Measurements from ENCODE around the gene CDC25B.
"Not testable (repeated sequence)": the region's sequence is repeated elsewhere in the genome, so short reads cannot be mapped to it uniquely, and the experiment has no call there.

CDC25B gene

GRCh38 chr20:3808544-3808943 lies 12.4 kb downstream of the CDC25B start:
- DNase-seq, result no peak

DNA sequence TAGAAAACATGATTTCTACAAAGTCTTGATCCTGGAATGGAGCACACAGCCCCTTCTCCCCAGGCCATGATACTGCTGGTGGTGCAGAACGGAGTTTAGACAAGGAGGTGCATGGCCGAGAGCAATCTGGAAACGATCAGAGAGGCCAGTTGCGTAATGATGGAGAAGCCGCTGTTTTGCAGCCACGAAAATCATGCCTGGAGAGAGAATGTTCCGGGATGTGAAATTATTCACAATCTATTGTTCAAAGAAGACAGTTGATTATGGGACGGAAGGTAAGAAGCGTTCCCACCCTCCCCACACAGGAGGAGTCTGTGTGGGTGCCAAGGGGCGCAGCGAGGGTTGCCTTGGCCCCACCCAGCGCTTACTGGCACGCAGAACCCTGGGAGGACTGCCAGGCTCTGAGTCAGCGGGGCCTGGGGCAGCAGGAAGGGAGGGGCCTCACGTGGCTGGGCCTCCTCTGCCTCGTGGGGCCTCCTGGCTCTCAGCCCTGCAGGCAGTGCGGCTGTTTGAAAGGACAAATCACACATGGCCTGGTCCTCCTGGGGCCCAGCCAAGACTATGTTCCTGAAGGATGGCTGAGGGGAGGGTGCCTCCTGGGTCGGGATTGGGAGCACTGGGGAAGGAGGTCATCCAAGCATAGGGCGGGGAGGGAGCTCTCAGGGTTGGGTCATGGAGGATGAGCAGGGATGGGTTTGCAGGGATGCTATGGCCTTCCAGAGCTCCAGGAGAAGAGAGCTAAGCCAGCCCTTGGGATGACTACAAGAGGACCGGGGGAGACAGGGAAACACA lies 15.6 kb downstream of the CDC25B start:
- DNase-seq, result peak; percentile 91 to 93

- peak in 1 of 2 experiments; percentile 29 for DNase-seq
These were observed 16.2 kb downstream of the CDC25B start for GRCh38 chr20:3812259-3812681.

DNA sequence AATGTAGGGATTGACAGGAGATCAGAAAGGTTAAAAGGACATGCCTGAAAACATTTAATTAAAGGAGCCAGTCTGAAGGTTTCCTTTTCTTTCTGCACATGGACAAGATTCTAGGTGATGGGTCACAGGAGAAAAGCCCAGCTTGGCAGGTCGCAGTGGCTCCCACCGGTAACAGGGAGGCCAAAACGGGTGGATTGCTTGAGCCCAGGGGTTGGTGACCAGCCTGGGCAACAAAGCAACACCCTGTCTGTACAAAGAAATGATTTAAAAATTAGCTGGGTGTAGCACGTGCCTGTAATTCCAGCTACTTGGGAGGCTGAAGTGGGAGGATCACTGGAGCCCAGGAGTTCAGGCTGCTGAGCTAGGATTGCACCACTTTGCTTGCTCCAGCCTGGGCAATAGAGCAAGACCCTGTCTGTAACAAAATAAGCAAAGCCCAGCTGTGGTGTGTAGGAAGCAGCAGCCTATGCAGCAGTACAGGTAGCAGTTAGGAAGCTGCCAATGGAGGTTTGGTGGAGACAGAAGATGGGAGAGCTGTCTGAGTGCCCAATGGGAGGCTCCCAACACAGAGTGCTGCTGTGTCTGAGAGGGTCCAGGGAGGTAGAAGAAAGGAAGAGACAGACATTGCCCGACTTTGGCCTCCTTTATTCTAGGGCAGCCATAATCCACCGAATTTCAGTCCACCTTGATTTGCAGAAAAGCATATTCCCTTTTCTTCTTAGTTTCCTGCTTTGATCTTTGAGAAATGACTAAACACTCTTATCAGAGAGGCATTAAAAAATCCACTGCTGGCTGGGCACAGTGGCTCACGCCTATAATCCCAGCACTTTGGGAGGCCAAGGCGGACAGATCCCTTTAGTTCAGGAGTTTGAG lies 17.1 kb downstream of the CDC25B start:
- DNase-seq, result peak in 1 of 2 experiments; percentile 33

DNA sequence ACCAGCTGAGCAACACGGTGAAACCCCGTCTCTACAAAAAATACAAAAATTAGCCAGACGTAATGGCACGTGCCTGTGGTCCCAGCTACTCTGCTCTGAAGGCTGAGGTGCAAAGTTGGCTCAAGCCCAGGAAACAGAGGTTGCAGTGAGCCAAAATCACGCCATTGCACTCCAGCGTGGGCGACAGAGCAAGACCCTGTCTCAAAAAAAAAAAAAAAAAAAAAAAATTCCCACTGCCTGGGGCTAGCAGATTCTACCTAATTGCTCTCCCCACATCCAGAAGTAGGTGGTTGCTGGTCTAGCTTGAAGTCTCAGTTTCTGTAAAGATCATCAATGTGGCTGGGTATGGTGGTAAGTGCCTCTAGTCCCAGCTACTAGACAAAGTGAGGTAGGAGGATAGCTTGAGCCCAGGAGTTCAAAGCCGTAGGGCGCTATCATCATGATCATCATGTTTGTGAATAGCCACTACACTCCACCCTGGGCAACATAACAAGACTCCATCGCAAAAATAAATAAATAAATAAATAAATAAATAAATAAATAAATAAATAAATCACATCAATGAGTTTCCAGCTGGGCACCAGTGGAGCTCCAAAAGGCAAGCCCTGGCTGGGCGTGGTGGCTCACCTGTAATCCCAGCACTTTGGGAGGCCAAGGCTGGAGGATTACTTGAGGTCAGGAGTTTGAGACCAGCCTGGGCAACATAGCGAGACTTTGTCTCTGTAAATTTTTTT lies 17.9 kb downstream of the CDC25B start:
- DNase-seq, result peak in 1 of 2 experiments; percentile 50

GRCh38 chr20:3814928-3815495 lies 18.9 kb downstream of the CDC25B start:
- peak in 1 of 2 experiments; percentile 17 for DNase-seq

GRCh38 chr20:3815703-3816315 lies 19.7 kb downstream of the CDC25B start:
- peak; percentile 43 to 57 for DNase-seq

GRCh38 chr20:3818155-3819151 lies 22.3 kb downstream of the CDC25B start:
- no peak for DNase-seq

- peak in 1 of 2 experiments; percentile 42 for DNase-seq
These were observed 23.4 kb downstream of the CDC25B start for GRCh38 chr20:3819411-3820047.

DNA sequence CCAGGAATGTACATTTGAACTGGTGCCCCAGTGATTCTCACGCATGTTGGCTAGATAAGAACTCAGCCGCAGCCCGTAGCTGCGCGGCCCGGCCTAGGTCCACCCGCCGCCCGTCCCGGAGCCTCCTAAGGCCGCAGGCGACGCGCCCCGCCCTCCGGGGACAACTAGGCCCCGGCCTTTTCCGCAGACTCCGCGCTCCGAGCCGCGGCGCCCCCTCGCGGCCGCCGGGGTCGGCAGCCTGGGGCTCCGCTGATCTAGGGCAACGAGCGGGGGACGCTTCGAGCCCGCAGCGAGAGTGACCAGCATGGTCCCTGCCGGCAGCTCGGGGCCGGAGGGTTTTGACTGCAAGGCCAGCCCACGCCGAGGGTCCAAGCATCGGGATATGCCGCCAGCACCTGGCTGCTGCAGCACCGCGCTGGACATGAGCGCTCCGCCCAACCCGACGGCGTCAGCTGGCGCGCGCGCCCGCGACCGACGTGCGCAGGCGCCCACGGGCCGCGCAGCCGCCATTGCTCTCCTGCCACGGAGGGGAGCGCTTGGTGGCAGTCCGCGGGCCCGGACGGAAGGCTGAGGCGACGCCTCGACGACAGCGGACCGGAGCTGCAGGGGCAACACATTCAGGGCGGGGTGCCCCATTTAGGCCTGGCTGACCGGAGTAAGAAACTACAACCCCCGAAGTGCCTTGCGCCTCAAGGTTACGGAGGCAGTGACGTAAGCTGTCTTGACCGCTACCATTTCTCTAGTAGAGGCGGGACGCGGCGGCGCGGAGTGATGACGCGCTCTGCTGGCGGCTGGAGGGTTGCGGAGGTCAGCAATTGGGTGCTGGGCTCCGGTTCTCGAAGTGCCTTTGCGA lies 24.2 kb downstream of the CDC25B start, which contains the start of gene AP5S1:
Gene AP5S1, plus strand, starts transcription at position 500 of the 853 bp plus-strand sequence. CDS start 1,571 bp downstream, outside the sequence.
- peak; percentile 95 to 96 for DNase-seq

- no peak for DNase-seq
These were observed 25.0 kb downstream of the CDC25B start for GRCh38 chr20:3820901-3821727.

DNA sequence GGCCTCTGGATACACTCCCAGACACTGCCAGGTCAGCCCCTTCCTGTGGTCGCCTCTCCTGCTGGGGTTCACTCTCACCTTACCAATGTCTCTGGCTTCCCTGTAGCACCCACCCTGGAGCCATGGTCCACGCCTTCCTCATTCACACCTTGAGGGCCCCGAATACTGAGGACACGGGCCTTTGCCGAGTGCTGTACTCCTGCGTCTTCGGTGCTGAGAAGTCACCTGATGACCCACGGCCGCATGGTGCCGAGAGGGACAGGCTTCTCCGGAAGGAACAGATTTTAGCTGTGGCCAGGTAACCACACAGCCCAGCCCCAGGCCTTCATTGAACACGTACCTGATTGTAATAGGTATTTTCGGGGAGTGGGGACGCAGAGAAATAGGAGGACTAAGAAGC lies 25.9 kb downstream of the CDC25B start:
- DNase-seq, result no peak

DNA sequence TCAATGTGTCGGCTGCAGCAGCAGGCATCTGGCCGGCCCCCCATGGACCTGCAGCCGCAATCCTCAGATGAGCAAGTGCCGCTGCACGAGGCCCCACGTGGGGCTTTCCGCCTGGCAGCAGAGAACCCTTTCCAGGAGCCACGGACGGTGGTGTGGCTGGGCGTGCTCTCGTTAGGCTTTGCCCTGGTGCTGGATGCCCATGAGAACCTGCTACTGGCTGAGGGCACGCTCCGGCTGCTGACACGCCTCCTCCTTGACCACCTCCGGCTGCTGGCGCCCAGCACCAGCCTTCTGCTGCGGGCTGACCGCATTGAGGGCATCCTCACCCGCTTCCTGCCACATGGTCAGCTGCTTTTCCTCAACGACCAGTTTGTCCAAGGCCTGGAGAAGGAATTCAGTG lies 27.8 kb downstream of the CDC25B start:
- no peak for DNase-seq

DNA sequence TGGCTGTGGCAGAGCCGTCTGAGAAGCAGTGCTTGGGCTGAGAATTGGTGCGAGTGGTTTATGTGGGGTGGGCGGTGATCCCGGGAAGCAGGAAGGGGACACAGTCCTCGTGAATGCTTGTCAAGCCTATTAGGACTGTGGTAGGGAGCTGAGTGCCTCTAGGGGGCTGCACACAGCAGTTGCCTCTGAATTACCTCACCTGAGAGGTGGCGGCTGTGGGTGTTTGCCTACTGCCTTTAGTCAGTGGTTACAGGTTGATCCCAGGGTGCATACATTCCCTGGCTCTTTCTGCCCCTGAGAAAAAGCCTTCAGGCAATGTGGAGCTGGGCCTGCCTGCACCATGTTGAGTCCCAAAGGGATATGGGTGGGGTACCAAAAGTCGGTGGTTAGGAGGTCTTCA lies 29.4 kb downstream of the CDC25B start:
- DNase-seq, result no peak

GRCh38 chr20:3826420-3826819 lies 30.3 kb downstream of the CDC25B start:
- no peak for DNase-seq

GRCh38 chr20:3828798-3829197 lies 32.7 kb downstream of the CDC25B start:
- DNase-seq, result no peak

- DNase-seq, result not testable (repeated sequence)
These were observed 33.8 kb downstream of the CDC25B start for GRCh38 chr20:3829891-3830290.

DNA sequence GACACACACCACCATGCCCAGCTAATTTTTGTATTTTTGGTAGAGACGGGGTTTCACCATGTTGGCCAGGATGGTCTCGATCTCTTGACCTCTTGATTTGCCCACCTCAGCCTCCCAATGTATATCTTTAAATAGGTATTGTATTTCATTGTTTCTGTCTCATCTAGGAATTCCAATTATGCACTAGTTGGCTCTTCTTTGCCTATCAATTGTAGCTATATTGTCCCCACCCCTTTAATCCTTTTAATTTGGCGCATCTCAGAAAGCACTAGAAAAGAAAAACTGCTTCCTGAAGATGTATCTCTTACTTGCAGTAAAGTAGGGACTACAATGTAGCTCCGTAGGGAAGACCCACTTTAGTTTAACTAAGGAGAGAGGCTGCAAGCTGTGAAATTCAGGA lies 40.0 kb downstream of the CDC25B start:
- no peak for DNase-seq
